ENCODE data around the gene PSMD12.
"Not testable (repeated sequence)": the region's sequence is repeated elsewhere in the genome, so short reads cannot be mapped to it uniquely, and the experiment has no call there.

Gene PSMD12
- total RNA-seq: 56.1 to 162 (median 82.2) reads per million in 3 experiments

DNA sequence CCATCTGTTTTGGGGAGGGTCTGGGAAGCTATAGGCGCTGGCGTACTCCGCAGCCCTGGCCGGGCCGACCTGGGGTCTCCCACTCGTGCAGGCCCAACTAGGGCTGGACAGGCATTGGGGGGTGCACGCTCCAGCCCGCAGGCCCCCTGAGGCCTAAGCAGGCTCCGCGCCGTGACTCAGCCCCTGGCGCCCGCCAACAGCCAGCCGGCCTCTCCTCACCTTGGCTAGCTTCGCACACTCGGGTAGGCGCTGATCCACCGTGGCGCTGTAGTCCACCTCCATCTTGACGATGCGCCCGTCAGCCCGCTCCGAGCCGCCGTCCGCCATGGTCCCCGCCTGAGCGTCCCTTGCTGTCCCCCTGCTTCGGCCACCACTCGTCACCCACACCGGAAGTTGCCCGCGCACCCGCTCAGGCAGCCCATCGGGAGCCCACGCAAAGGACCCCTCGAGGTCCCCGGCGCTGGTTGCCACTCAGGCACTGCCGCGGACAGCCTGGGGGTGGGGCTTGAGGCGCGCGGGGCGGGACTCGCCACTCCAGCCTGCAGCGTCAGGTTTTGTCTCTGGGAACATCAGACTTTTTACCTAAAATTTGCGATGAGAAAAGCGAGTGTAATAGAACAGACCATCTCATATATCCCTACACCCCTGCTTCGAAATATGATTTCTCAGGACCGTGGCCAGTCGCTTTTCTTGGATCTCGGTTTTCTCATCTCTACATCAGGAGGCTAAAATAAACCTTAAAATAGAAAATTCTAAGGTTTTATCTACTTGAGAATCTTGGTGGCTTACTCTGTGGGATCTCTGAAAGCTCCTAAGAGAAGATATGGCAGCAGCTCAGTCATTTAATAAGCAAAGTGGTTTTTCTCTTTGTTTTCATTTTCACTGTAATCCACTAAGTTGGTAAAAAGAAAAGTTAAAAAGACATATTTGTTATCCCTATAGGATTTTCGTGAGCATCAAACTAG is at the start of gene PSMD12:
Gene PSMD12, minus strand, starts transcription at position 385 of the 965 bp plus-strand sequence. Its CDS starts 58 bp downstream, at position 327.
- DNase-seq: peak; percentile 90

DNA sequence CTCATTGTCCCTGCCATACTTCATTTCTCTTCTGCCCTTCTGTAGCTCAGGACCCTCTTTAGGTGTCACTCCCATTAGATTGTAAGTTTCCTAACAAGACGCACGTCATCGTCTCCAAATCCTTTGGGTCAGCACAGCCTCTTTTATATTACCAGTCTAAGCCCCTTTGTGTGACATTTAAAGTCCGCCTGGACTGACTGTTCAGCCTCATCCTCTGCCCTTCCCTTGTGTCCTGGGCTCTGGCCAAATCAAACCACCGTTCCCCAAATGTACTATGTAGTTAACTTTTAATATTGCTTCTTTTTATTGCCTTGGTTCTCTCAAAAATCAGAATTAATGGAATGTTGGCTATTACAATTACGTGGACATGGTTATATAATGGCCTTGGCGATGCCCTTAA is 48.9 kb upstream of the PSMD12 start:
- no peak for DNase-seq

DNA sequence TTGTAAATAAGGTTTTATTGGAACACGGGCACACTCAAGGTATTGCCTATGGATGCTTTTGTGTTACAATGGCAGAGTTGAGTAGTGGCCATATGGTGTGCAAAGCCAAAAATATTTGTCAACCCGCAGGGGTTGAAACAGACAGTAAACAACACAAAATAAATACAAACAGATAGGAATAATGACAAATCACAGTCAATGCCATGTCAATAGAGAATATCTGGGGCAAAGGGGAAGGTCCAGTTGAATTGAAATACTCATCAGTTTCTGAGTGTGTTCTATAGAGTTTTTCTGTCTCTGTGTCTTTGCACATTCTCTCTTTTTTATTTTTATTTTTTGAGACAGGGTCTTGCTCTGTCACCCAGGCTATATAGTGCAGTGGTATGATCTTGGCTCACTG is 48.2 kb upstream of the PSMD12 start:
- no peak for DNase-seq

- no peak for DNase-seq
Measured at GRCh38 chr17:67414130-67414529, 47.8 kb upstream of the PSMD12 start.

DNA sequence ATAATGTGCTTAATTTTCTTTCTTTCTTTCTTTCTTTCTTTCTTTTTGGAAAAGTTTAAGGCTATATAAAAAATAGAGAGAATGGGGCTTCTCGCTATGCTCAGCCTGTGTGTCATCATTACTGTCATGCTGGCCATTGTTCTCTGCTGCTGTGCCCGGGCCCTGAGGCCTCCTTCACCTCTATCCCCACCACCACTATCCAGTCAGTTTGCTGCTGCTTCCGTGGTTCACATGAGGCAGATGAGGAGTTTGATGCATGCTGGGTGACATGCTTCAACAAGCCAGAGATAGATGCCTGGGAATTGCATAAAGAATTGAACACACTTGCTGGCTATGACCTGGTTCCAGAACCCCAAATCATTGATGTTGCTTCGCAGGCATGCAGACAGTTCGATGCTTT is 47.0 kb upstream of the PSMD12 start:
- DNase-seq: no peak

DNA sequence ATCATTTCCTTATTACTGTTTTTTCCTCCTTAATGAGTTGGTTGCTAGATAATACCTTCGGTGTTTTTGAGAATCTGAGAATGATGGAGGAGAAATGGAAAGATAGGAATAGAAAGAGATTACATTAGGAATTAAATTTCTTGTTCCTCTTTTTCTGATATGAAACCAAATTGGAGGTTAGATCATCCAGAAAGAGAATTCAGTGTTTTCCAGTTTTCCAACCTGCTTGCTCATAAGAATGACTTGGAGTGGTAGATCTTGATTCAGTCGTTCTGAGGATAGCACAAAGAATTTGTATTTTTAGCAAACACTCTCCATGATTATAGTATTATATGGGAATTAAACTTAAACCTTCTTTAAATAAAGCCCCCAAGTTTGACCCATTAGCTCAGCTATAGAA is 46.6 kb upstream of the PSMD12 start:
- no peak for DNase-seq

DNA sequence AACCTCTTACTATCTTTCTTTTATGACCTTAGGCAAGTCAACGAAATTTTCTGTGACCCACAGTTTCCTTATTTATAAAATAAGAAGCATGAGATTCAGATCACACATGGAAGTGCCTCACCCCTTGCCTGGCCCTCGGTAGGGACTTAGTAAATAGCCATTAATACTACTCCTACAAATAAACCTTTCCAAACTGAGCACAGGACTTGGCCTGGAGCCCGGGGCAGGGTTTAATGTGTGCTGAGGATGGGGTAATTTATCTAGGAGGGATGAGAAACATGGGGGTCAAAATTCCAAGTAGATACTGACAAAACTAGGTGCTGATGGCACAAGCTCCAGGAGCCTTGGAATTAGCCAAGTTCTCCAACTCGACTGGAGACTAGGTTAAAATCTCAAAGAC is 45.7 kb upstream of the PSMD12 start:
- DNase-seq: no peak

GRCh38 chr17:67411397-67411796 is 45.0 kb upstream of the PSMD12 start:
- DNase-seq: no peak

- DNase-seq: not testable (repeated sequence)
Measured at GRCh38 chr17:67408455-67408830, 42.1 kb upstream of the PSMD12 start.

GRCh38 chr17:67403483-67403882 is 37.1 kb upstream of the PSMD12 start:
- no peak for DNase-seq

DNA sequence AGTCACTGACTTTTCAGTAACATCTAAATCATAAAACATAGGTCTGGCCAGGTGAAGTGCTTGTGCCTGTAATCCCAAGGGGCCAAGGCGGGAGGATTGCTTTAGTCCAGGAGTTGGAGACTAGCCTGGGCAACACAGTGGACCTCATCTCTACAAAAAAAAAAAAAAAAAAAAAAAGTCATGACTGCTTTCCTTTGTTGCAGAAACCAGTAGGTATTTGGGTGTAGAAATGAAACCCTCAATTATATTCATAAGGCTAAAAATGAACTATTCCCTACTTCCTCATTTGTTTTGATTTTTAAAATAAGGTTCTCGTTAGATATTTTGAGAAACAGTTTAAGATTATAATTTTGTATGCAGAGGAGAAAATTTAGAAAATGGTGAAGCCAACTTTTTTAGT is 36.7 kb upstream of the PSMD12 start:
- DNase-seq: no peak

- DNase-seq: no peak
Measured at GRCh38 chr17:67401598-67402504, 35.5 kb upstream of the PSMD12 start.

GRCh38 chr17:67401106-67401505 is 34.7 kb upstream of the PSMD12 start:
- no peak for DNase-seq

GRCh38 chr17:67400193-67400592 is 33.8 kb upstream of the PSMD12 start:
- DNase-seq: peak; percentile 29

DNA sequence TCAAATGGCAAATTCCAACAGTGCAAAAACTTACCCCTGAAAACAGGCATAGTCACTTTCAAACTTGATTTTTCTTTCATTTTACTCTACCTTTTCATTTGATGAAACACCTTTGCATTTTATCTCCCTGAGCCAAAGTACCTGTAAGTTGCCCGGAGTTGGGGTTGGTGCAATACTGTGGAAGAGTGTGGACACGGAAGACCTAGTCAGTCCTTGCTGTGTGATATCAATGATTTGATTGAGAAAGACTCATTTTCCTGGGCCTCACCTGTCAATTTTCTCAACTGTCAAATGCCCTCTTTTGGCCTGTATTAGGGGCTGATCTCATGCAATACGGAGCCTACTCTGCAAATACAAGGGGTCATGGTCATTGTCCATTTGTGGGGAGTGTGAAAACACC is 33.3 kb upstream of the PSMD12 start:
- no peak for DNase-seq

GRCh38 chr17:67393809-67394397 is 27.5 kb upstream of the PSMD12 start:
- no peak for DNase-seq

DNA sequence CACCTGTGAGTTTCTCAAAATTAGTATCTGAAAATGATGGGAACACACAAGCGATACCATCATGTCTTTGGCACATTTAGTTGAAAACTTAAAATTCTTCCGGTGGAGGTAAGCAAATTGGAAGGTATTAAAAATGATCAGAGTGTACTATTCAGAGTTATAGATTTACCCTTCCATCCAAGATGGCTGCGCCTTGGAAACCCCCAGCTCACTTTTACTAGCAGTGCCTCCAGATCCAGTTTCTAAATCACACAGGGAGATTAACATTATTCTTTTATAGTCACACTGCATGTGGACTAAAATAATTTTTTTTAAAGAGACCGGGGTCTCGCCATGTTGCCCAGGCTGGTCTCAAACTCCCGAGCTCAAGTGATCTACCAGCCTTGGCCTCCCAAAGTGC is 25.7 kb upstream of the PSMD12 start:
- DNase-seq: no peak

DNA sequence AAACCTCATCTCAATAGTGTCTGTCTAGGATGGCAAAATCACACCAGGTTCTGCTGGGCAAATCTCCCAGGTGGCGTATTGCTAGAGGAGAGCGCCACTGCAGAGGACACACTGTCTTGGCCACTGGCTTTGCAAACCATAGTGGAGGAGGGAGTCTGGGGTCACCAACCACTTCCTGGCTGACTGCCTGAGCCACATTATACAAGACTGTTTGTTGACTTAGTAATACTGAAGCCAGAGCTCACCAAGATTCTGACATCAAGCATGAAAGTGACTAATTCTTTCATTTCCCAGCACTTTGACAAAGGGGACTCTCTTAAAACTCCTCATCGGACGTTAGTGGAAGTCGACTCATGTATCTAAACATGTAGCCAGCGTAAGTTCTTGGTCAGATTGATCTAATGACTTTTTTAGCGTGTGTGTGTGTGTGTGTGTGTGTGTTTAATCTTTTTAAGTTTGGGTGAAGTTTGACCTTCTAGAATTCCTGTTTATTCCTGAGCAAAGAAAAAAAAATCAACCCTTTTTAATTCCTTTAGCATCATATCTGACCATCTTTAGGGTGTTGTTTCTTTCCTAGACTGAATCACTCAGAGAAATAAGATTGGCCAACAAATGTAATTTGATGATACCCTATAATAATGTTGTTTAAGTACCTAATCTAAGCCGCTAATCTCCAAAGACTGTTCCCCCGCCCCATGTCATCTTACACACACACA is 24.4 kb upstream of the PSMD12 start:
- peak; percentile 58 for DNase-seq

DNA sequence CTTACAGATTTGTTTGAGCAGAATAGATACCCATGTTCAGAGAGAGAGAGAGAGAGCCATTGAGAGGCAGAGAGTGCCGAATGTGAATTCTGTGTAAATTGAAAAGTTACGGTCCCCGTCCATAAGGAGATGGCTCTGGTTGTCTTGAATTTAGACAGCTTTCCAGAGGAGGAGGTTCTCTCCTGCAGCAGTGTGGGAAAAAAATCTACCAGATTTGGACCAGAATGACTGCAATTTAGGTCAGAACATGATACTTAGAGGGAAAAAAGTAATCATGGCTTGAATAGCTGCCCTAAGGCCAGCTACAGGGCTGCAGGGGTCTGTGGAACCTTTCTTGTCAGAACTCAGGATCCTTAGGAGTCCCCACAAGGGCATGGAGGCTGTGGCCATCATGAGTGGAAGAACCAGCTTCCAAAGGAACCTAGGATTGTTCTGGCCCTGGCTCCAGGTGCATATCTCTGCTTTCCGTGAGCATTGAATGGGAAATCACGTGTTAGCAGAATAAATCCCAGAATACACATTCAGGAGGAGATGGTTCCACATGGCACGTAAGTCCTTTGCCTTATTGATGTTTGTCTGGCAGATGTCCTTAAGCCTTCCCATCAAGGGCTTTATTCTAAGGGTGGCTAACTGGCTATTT is 23.7 kb upstream of the PSMD12 start:
- no peak for DNase-seq

- no peak for DNase-seq
Measured at GRCh38 chr17:67388986-67389385, 22.6 kb upstream of the PSMD12 start.

DNA sequence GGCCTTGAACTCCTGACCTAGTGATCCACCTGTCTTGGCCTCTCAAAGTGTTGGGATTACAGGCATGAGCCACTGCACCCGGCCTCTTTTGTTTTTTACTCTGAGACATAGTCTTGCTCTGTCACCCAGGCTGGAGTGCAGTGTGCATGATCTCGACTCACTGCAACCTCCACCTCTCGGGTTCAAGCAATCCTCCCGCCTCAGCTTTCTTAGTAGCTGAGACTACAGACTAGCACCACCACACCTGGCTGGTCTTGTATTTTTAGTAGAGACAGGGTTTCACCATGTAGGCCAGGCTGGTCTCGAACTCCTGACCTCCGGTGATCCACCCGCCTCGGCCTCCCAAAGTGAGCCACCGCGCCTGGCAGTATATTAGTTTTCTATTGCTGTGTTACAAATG is 22.2 kb upstream of the PSMD12 start:
- DNase-seq: not testable (repeated sequence)

All from central memory CD4-positive, alpha-beta T cell (primary cell).